Activated CD4-positive, alpha-beta T cell treated with anti-CD3 and anti-CD28 coated beads, Interleukin-2, amount 10 ng/mL, durations not matched to agents 24 days and 14 days (primary cell): Measurements from ENCODE around the gene PLA2G4B. TPM values are rescaled to one million over a fixed set of nuclear protein-coding genes. Genes with fewer than 3 reads are reported as not detected.

ENCODE experiments used
- DNase-seq: peaks from one replicate; pipeline ENCODE4 v3.0.0; 2022
- H3K27ac Mint-ChIP-seq: one replicate; pipeline ENCODE4 v1.8.0; 2022; ENCODE audit warnings: mild to moderate bottlenecking, mixed read lengths
- H3K27me3 Mint-ChIP-seq: one replicate; pipeline ENCODE4 v1.8.0; 2022; ENCODE audit warnings: mixed read lengths
- H3K36me3 Mint-ChIP-seq: one replicate; pipeline ENCODE4 v1.8.0; 2022; ENCODE audit warnings: low read depth, mild to moderate bottlenecking, mixed read lengths
- H3K4me1 Mint-ChIP-seq: one replicate; pipeline ENCODE4 v1.8.0; 2021; ENCODE audit warnings: mixed read lengths
- H3K4me3 Mint-ChIP-seq: one replicate; pipeline ENCODE4 v1.8.0; 2022; ENCODE audit warnings: mild to moderate bottlenecking, moderate library complexity, mixed read lengths
- H3K9me3 Mint-ChIP-seq: one replicate; pipeline ENCODE4 v1.8.0; 2021; ENCODE audit warnings: mixed read lengths
- intact Hi-C: fragments of 100-400 bp; cut with micrococcal nuclease; formaldehyde crosslinking; loops from one replicate; pipeline ENCODE4 v1.15.1; 2023
- total RNA-seq: library from RNA; stranded (reverse); gene quantifications from 2 replicates; pipeline ENCODE4 v1.2.3, GENCODE V29; 2022

The PLA2G4B gene
- total RNA-seq, 1 donor from 2014 or later, result 8.5 TPM

- H3K4me3 Mint-ChIP-seq, result no peak overlapping the region
- intact Hi-C loops, result no loop called here
- DNase-seq, result peak; percentile 63
- peak overlapping the region; percentile 60 for H3K27ac Mint-ChIP-seq
- H3K4me1 Mint-ChIP-seq, result peaks cover 18% of the 10 kb centered on the region
- peaks cover 2% of the 10 kb centered on the region for H3K36me3 Mint-ChIP-seq
- no peaks in the 10 kb centered on the region for H3K27me3 Mint-ChIP-seq
- no peaks in the 10 kb centered on the region for H3K9me3 Mint-ChIP-seq
Measured at GRCh38 chr15:41892621-41893421, 54.2 kb downstream of the PLA2G4B start.

- intact Hi-C loops, result no loop called here
- H3K9me3 Mint-ChIP-seq, result no peaks in the 10 kb centered on the region
- peaks cover 13% of the 10 kb centered on the region for H3K4me1 Mint-ChIP-seq
- H3K27me3 Mint-ChIP-seq, result no peaks in the 10 kb centered on the region
- no peak for DNase-seq
- H3K27ac Mint-ChIP-seq, result peak within 1 kb of the TSS; percentile 79
- peak within 1 kb of the TSS; percentile 28 for H3K4me3 Mint-ChIP-seq
- peaks cover 2% of the 10 kb centered on the region for H3K36me3 Mint-ChIP-seq
Measured at GRCh38 chr15:41893422-41894250, 55.0 kb downstream of the PLA2G4B start, which contains the start of gene SPTBN5. Gene SPTBN5 (minus strand): TSS chr15:41894053. CDS start chr15:41893497, 556 bp downstream.

GRCh38 chr15:41894251-41894790 is 55.7 kb downstream of the PLA2G4B start:
- peak overlapping the region; percentile 17 for H3K4me3 Mint-ChIP-seq
- peaks cover 6% of the 10 kb centered on the region for H3K36me3 Mint-ChIP-seq
- H3K4me1 Mint-ChIP-seq, result peaks cover 10% of the 10 kb centered on the region
- intact Hi-C loops, result no loop called here
- no peaks in the 10 kb centered on the region for H3K9me3 Mint-ChIP-seq
- no peaks in the 10 kb centered on the region for H3K27me3 Mint-ChIP-seq
- no peak for DNase-seq
- H3K27ac Mint-ChIP-seq, result peak overlapping the region; percentile 79

GRCh38 chr15:41894791-41895463 is 56.3 kb downstream of the PLA2G4B start:
- H3K27ac Mint-ChIP-seq, result peak overlapping the region; percentile 79

GRCh38 chr15:41895491-41895890 is 56.8 kb downstream of the PLA2G4B start:
- H3K9me3 Mint-ChIP-seq, result no peaks in the 10 kb centered on the region
- peak overlapping the region; percentile 20 for H3K4me3 Mint-ChIP-seq
- no peaks in the 10 kb centered on the region for H3K27me3 Mint-ChIP-seq
- peak overlapping the region; percentile 79 for H3K27ac Mint-ChIP-seq
- intact Hi-C loops, result no loop called here
- DNase-seq, result no peak
- H3K36me3 Mint-ChIP-seq, result peaks cover 6% of the 10 kb centered on the region
- H3K4me1 Mint-ChIP-seq, result peaks cover 13% of the 10 kb centered on the region

More at GRCh38 chr15:41894791-41895463, 56.3 kb downstream of the PLA2G4B start:
- Mint-ChIP-seq H3K27me3 (no peaks in the 10 kb centered on the region), H3K4me1 (peaks cover 10% of the 10 kb centered on the region), H3K9me3 (no peaks in the 10 kb centered on the region), H3K4me3 (peak overlapping the region; percentile 20), H3K36me3 (peaks cover 6% of the 10 kb centered on the region)
- peak; percentile 94 for DNase-seq
- intact Hi-C loops, result no loop called here

GRCh38 chr15:41895957-41896356 is 57.3 kb downstream of the PLA2G4B start:
- H3K9me3 Mint-ChIP-seq, result no peaks in the 10 kb centered on the region
- H3K27me3 Mint-ChIP-seq, result no peaks in the 10 kb centered on the region
- peaks cover 13% of the 10 kb centered on the region for H3K4me1 Mint-ChIP-seq
- intact Hi-C loops, result no loop called here
- H3K4me3 Mint-ChIP-seq, result no peak overlapping the region
- no peak for DNase-seq
- peaks cover 10% of the 10 kb centered on the region for H3K36me3 Mint-ChIP-seq
- H3K27ac Mint-ChIP-seq, result peak overlapping the region; percentile 59

- DNase-seq, result no peak
- H3K9me3 Mint-ChIP-seq, result no peaks in the 10 kb centered on the region
- peaks cover 13% of the 10 kb centered on the region for H3K4me1 Mint-ChIP-seq
- H3K27me3 Mint-ChIP-seq, result no peaks in the 10 kb centered on the region
- no peak overlapping the region for H3K4me3 Mint-ChIP-seq
- H3K27ac Mint-ChIP-seq, result peak overlapping the region; percentile 8
- intact Hi-C loops, result no loop called here
- H3K36me3 Mint-ChIP-seq, result peaks cover 16% of the 10 kb centered on the region
Measured at GRCh38 chr15:41896566-41896965, 57.9 kb downstream of the PLA2G4B start.

- Mint-ChIP-seq H3K27ac (no peak overlapping the region), H3K36me3 (peaks cover 19% of the 10 kb centered on the region), H3K27me3 (no peaks in the 10 kb centered on the region), H3K4me1 (peaks cover 13% of the 10 kb centered on the region), H3K9me3 (no peaks in the 10 kb centered on the region), H3K4me3 (no peak overlapping the region)
- DNase-seq, result no peak
- intact Hi-C loops, result no loop called here
Measured at GRCh38 chr15:41897363-41897799, 58.7 kb downstream of the PLA2G4B start.

Other genes starting within 250 kb of the PLA2G4B start
- gene MGA, start 178.4 kb upstream of the PLA2G4B start, total RNA-seq, result 36.0 and 37.7 TPM in 2 replicates
- 24.8 and 27.1 TPM in 2 replicates for gene MAPKBP1, start 64.4 kb upstream of the PLA2G4B start, total RNA-seq
- 18.3 and 20.1 TPM in 2 replicates for gene JMJD7, start 10.8 kb upstream of the PLA2G4B start, total RNA-seq
- 0.64 and 0.65 TPM in 2 replicates for gene SPTBN5, start 55.2 kb downstream of the PLA2G4B start, total RNA-seq
- 28.4 and 28.9 TPM in 2 replicates for gene EHD4, start 133.7 kb downstream of the PLA2G4B start, total RNA-seq
- gene PLA2G4E, start 182.2 kb downstream of the PLA2G4B start, total RNA-seq, result not detected in 2 replicates